GM03348 (cell line): ENCODE data around the gene KRT9.
"Not testable (repeated sequence)": the region's sequence is repeated elsewhere in the genome, so short reads cannot be mapped to it uniquely, and the experiment has no call there.

ENCODE experiments used
- DNase-seq: peaks from one replicate; pipeline ENCODE4 v3.0.0; 2012; ENCODE audit warnings: low spot score

KRT9 gene

DNA sequence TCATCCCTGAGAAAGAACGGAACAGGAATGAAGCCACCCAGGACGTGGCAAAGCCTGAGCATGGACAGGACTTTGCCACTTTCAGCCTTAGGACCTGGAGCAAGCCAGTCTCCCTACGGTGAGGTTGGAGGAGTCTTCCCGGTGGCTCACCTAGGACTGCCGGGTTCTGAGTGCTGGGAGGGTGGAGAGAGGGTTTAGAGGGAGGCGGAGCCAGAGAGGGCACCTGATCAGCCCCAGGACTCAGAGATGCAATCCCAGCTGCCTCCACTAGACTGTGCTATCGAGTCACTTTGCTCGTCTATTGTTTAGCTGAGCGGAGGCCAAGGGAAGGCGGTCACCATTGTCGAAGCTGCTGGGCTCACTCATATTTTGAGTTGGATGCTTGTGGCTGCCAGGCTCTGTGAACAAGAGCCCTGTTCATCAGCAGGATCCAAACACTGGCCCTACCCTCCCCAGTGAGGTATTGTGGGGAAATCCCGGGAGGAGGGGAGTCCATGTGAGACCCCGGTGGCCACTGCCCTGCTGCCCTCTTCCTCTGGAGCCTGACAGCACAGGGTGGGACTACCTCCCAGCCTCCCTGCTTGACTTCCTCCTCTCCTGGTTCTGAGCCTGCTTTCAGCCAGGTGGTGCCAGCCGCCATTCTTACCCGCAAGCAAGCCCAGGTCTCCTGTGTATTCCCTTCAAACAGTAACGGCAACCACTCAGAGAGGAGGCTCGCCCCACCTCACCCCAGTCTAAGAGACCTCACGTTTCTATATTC, 7.8 kb upstream of the KRT9 start:
- DNase-seq = peak; percentile 86

DNA sequence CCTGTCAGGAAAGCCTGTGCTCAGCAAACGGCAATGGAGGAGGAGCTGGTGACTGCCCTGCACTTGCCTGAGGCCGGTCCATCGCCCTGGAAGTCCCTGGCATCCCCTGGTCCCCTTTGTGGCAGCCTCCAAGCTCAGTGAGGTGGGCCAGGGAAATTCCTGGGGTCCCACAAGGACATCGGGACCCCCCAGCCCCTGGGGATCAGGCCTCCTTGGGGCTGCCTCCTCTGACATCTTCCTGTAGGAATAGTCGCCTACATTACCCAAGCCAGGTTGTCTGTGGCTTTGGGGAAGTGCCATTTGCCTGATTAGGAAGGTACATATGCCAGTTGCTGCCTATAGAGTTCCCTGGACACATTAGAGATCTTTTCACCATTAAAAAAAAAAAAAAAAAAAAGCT, 7.1 kb upstream of the KRT9 start:
- no peak for DNase-seq

DNA sequence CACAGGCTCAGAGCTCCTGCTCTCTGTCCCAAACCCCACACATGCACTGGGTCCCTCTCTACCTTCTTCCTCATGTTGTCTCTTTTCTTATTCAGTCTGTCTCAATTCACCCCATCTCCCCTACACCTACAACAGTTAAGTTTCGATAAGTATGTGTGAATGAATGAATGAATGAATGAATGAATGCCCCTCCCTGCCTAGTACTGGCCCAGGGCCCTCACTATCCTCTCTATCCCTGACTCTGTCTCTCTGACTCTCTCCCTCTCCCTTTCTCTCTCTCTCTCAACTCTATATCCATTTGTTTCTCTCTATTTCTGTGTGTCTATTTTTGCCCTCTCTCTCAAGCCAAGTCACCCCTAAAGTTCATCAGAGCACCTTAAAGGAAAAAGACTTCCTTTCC, 6.7 kb upstream of the KRT9 start:
- no peak for DNase-seq

DNA sequence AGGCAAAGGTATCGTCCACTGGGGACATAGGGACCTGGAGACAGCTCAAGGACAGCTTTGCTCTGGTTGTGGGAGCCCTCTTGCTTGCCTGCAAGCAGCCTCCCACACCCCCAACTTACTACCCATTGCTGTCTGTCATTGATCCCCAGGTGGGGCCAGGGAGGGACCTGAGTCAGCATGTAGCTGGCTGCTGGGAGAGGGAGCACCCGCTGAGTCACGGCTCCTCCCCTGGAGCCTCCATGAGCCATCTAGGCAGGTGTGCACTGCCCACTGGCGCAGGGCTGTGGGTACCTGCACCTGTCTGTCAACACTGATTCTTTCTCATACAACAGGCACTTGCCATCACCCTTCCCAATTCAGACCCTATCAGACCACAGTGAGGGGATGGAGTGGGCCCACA, 4.9 kb upstream of the KRT9 start:
- not testable (repeated sequence) for DNase-seq

DNA sequence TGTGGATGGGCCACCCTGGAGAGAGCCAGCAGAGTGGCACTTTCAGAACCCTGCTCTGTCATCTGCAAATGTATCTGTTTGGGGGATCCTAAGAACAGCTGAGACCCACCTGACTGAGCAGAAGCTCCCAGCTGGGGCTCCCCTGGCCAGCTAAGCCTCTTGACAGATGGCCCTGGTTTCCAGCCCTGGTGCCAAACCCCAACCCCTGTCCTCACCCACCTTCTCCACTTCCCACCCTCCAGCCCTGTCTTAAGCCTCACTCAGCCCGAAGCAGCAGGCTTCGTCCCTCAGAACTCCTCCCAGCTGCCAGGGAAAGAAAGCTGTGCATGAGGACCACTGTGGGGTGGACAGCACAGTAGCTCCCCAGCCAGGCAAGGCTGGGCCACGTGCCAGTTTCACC, 3.5 kb upstream of the KRT9 start:
- no peak for DNase-seq

DNA sequence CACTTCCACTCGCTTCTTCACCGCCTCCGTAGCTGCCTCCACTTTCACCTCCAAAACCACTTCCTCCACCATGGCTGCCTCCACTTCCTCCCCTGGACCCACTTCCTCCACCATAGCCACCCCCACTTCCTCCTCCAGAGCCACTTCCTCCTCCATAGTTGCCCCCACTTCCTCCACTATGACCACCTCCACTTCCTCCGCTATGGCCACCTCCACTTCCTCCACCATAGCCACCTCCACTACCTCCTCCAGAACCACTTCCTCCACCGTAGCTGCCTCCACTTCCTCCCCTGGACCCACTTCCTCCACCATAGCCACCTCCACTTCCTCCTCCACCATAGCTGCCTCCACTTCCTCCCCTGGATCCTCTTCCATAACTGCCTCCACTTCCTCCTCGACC, 4.5 kb downstream of the KRT9 start:
- DNase-seq = no peak

DNA sequence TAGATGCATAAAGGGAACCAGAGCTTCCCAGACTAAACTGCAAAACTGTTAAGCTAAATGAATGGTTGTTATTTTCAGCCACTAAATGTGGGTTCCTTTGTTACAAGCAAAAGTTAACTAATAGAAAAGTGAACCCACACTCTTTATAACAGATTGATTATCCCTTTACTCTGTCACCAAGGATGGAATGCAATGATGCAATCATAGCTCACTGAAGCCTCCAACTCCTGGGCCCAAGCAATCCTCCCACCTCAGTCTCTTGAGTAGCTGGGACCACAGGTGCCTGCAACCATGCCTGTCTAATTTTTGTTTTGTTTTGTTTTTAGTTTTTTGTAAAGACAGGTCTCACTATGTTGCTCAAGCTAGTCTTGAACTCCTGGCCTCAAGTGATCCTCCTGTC, 6.5 kb downstream of the KRT9 start:
- no peak for DNase-seq

DNA sequence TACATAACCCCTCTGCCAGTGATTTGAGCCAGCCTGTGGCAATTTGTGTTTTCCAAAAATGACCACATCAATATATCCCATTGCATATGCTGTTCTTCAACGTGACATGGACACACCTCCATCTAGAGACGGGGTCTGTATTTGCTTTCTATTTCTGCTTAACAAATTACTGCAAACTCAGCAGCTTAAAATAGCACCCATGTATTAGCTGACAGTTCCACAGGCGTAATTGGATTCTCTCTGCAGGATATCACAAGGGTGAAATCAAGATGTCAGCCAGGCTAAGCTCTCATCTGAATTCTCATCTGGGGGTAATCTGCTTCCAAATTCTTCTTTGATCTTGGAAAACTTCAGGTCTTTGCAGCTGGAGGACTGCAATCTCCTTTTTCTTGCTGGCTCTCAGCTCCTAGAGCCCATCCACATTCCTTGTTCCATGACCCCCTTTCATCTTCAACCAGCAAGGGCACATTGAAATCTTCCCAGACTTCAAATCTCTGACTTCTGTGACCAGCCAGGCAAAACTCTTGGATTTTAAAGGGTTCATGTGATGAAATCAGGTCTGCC, 8.2 kb downstream of the KRT9 start:
- DNase-seq = no peak

DNA sequence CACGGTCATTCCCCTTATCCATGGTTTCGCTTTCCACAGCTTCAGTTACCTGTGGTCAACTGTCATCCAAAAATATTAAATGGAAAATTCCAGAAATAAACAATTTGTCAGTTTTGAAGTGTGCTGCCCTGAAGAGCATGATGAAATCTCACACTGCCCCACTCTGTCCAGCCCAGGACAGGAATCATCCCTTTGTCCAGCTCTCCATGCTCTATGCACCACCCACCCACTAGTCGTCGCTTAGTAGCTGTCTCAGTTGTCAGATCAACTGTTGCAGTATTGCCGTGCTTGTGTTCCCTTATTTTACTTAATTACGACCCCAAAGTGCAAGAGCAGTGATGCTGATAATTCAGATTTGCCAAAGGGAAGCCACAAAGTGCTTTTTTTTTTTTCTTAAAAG, 10.3 kb downstream of the KRT9 start:
- no peak for DNase-seq

DNA sequence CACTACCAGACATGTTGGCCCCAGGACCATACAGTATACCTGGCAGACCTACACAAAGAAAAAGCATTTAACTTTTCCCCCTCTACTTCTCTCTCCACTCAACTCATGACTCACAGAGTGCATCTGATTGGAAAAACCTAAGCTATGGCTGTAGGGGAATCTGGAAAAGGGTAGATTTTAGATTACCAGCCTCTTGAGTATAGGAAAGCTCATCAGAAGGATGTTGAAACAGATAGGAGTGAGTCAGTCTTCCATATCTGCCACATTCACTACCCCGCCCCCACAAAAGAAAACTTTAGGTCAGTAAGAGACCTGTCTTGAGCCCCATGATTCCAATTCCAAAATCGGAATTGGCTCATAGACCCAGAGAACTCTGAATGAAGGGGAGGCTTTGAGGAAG, 12.3 kb downstream of the KRT9 start:
- no peak for DNase-seq

DNA sequence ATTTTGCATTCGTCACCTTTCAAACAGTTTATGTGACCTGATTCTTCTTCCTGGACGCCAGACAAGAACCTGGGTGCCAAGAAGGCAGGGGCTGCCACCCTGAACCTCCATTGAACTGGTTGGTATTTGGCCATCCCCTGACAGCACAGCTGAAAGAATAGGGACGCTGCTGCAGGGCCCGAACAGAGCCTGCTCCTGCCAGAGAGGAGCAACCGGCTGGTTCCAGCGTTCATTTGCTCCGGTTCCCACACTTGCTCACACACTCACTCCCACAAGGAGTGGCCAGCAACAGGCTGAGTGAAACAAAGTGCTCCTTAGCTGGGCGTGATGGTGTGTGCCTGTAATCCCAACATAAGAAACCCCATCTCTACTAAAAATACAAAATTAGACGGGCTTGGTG, 14.9 kb downstream of the KRT9 start:
- DNase-seq = no peak

DNA sequence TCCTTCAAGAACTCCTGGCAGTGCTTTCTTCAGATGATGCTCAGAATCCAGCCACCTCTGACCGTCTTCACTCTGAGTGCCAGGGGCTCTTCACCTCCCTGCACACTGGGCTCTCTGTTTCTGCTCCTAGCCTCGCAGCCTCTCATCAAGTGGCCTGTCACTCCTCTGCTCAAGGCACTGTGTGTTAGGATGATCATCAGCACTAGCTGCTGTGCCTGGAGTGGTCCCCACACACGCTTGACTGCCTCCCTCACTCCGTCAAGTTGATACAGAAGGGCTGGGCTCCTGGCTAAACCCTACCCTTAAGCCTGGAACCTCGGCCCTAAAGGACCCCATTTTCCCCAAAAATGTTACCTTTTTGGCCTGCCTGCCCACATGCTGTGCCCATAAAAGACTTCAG, 15.6 kb downstream of the KRT9 start:
- no peak for DNase-seq

DNA sequence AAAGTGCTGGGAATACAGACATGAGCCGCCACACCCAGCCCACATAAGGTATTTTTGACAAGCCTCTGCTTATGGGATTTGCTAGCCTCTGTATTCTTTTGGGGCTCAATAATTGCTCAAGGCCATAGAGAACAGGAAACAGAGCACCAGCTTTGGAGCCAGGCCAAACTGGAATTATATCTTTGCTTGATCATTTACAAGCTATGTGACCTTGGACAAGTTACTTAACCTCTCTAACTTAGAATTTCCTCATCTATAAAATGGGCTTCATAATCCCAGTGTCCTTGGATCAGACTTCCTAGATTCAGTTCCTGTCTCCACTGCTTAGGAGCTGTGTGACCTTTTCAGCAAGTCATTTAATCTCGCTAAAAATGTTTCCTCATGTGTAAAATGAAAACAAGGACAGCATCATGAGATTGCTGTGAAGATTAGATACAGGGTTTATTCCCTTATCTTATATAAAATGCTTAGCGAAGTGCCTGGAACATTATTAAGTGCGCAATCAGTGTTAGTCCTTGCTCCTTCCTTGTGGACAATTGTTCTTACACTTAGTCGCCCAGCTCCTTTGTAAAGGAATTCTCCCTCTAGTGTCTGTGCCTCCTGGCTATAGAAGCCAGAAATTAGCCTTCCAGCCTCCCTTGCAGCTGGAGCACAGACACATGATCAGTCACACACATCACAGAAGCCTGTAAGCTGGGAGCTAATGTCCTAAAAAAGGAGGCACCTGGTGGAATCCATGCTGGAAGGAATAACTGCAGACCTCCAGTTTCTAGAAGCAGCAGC, 16.6 kb downstream of the KRT9 start:
- no peak for DNase-seq

DNA sequence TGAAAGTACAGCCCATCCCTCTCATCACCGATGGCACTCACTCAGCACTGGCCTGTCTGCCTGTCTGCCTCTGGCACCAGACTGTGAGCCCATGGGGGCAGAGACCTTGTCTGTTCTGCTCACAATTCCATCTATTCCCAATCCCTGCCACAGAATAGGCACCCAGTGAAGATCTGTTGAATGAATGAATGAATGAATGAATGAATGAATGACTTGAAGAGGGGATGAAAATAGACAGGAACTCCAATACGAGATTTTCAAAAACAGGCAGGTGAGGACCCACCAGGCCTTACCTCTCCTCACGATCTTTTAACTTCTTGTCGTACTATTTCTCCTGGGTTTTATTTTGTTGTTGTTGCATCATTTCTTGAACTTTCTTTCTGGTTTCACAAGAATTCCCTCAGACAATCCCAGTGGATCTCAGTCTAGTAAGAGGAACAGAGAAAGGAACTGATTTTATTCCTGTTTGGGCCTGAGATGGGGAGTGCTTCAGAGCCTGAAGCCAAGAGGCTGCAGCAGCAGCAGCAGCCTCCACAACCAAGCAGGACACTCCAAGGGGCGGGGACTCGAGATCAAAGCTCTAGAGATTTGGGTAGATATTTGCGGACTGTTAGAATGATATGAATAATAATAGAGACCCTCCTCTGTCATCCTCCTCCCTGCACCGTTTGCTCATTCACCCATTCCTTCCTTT, 17.7 kb downstream of the KRT9 start:
- DNase-seq = no peak

DNA sequence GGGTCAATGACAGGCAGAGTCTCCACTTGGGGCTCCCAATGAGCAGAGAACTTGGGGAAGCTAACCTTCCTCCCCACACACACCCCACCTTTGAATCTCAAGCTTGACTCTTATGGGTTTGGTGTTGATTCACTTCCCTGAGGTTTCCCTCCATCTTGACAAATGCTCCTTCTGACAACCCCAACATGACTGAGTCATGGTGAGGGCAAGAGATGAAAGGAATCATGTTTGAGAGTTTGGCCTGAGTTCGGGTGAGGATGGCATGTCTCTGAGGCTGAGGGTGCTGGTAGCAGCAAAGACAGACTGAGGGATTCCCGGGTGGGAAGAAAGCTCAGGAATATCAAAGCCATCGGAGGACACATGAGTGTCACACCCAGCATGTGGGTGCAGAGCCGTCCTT, 18.7 kb downstream of the KRT9 start:
- DNase-seq = no peak

DNA sequence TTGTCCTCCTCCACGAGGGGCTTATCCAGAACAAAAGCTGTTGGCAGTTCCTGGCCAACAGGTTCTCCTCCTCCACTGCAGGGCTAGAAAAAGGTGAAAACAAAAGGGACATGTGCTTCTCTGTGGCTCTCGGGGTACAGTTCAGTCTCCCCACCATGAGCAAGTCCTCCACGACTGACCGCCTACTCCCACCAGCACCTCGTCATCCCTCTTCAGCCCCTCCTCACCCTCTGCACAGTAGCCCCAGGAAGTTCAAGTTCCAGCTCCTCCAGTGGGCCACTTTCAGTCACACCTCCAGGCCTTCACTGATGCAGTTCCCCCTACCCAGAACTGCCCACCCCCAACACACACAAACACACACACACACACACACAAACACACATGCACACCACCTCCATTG, 19.4 kb downstream of the KRT9 start:
- DNase-seq = no peak

DNA sequence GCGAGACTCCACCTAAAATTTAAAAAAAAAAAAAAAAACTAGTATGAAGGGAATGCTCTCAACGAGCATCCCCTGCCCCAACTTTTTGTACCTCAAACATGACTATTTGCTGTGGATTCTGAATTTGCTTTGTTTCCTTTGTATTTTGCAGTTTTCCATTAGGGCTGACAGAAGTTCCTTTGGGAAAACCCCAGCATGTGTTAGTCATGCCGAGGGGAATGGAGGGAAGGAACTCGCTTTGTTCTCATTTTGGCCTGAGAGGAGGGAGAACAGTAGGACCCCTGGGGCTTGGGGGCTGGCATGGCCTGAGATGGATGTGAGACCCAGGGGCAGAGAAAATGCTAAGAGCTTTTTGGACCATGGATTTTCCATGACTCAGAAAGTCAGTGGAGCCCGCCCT, 20.5 kb downstream of the KRT9 start:
- no peak for DNase-seq

DNA sequence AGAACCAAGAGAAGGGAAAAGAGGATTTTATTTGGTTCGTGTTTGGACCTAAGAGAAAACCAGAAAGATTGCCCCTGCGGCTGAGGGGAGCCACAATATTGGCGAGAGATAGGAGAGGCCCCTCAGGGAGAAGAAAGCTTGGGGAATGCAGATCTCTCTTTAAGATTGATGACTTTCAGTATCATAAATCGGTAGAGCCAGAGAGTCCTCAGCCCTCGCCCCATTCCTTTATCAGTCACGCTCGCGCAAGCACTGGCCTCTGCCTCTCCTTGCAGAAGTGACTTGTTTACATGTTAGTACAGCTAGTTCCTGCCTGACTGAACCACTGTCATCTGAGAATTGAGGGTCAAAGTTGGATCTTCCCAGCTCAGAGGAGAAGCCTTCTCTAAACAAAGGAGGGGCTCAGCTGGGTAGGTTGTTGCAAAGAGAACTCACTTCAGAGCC, 22.2 kb downstream of the KRT9 start:
- DNase-seq = no peak

DNA sequence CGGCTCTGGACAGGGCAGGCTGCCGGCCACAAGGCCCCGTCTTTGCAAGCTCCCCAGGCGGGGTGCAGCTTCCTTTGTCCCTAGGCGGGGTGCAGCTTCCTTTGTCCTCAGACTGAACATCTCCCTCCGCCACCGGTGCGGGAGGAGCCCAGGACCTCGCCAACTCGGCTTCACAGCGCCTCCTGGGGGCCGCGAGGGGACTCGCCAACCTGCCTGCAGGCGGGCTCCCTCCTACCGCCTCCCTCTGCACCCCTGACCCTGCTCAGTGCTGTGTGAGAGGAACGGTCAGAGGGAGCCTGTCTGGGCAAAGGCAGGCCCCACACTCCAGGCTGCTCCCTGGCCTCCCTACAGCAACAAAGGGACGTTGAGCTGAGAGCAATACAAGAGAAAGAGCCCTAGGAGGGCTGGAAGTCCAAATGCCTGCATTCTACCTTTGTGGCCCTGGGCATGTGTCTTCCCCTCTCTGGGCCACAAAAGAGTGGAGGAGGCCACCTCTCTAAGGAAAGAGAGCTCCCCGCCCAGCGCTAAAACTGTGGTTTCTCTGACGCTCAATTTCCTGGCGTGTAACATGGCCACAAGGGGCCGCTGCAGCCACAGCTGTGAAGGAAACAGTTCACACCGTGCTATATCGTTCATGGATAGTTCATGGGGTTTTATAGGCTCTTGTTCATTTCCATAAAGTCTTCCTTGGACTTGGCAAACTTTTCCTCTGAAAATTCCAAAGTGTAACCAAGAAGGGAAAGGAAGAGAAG, 22.8 kb downstream of the KRT9 start:
- DNase-seq = peak; percentile 92

DNA sequence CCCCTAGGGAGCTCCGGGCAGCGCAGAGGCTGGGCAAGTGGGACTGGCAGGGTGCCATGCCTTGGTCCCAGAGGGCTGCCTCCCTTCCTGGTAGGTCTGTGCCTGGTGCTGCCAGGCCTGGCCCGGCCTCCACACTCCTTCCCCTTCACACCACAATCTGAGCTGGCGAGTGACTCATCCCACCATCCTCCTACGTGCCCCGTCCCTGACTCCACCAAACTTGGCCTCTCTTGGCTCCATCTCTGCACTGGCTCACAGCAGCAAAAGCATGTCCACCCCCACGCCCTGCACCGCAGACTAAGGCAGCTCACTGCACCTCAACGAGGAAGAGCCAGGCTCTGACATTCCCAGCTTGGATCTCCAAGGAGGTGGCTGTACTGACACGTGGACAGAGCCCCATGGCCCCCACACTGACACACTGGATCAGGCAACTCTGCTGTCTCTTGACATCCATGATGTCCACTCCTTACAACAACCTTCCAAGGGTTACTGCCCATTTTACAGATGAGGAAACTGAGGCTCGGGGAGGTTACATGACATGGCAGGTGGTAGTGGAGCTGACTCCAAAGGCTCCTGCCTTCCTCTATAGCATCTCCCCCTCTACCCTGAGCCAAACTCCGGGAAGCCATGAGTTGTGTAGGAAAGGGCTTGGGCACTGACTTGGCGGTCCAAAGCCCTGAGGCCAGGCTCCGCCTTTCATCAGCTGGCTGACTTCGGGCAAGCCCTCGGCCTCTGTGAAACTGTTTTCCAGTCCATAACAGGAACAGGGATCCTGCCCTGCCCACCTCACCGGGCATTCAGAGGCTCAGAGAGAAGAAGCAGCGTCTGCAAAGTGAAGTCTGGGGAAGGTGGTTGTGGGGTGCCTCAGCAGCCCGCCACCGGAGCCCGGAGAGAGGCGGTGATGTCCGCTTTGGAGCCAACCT, 23.7 kb downstream of the KRT9 start:
- peak; percentile 94 for DNase-seq

DNA sequence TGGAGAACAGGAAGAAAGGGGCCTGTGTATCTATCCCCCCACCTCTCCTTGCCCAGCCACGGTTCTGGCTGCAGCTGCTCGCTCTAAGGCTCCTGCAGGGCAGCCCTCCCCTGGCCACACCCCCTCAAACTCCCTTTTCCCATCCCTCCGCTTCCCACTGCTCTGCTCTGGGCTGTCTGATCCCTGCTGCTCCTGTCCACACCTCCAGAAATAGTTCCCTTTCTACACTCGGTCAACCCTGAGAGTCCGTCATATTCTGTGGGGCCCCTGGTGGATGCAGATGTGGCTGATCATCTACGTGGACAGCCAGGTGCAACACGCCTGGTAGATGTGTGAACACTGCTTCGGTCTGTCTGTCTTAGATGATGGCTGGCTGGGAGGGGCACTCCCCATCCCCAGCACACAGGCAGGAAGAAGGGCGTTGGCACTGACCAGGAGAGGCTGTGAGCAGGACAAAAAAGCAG, 24.4 kb downstream of the KRT9 start:
- DNase-seq = no peak
